NOMO-1 treated with DMSO at 0.1 percent for 48 hours (cell line): ENCODE results near the gene LEMD3.

Experiments
- DNase-seq: peaks from one replicate; lab custom pipeline; 2025; ENCODE audit not compliant: unreplicated experiment; lab: John Stamatoyannopoulos, UW

The LEMD3 gene

GRCh38 chr12:65204886-65205525 lies 35.6 kb downstream of the LEMD3 start:
- no peak for DNase-seq

DNA sequence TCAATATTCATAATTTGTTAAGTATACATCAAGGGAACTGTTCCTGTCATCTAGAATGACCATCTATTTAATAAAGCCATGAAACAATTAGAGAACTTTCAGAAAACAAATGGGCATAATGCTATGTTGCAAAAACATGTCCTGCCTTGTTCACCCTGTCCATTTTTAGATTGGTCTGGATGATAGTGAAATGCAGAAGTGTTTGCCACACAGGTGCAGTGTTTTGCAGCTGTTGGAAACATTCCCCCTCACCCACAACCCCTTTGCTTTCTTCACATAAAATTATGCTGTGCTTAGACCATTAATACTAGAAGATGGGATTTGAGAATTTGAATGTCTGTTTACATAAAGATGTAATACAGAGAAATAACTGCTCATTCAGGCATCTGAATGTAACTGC lies 36.5 kb downstream of the LEMD3 start:
- no peak for DNase-seq

DNA sequence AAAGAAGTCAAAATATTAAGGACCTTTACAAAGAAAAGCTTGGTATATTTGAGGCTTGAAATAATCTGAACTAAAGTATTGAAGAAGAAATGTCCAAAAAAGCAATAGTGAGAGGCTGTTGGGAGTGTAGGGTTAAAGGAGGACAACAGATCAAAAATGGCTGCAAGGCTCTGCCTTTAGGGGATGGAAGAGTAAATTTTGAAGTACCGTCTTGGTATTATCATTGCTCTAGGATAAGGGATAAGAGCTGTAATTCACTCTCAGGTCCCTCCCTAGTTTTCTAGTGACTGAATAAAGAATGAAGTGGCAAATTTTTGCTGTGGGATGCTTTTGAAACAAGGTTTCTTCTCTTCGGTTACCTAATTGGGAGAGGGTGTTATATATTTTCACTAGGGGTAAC lies 38.7 kb downstream of the LEMD3 start:
- DNase-seq = no peak

DNA sequence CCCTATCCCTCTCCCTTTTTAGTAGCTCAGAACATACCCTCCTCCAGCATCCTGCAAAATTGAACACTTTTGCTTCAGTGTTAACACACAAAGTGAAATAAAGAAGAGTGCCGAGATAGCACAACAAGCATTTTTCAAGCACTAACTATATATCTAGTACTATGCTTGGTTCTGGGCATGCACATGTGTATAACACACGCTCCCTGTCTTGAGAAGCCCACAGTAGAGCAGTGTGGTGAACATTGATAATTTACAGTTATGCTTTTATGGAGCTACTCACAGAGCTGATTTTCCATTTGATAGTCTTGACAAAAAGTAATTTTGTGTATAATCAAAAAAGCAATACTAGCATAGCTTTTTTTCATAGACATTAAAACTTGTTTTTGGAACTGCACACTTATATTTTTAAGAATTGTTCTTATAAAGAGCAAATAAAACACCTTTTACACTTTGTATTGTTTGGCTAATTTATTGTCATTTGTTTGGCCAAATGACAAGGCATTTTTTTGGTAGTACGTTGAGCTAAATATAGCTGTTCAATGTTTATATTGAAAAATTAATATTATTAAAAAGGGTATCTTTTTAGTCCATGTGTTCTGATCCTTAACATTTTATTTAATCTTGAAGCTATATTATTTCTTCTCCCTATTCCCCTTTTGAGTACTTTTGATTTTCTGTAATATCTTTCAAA lies 39.7 kb downstream of the LEMD3 start:
- DNase-seq = no peak

DNA sequence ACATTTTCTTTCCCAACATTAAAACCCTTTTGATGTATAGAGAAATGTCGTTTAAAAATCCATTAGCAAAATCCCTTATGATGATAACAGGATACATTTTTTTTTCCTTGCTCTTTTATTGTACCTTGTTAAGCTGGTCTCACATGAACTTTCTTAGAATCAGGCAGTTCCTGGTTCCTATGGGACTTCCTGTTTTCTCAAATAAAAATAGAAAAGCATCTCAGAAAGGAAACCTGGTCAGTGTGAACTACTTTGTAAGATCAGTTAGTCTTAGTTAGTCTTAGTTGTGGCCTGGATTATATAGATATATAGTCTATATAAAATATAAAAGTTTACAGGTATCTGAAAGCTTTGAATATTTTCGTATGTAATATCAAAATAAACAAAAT lies 40.3 kb downstream of the LEMD3 start:
- peak; percentile 50 for DNase-seq

DNA sequence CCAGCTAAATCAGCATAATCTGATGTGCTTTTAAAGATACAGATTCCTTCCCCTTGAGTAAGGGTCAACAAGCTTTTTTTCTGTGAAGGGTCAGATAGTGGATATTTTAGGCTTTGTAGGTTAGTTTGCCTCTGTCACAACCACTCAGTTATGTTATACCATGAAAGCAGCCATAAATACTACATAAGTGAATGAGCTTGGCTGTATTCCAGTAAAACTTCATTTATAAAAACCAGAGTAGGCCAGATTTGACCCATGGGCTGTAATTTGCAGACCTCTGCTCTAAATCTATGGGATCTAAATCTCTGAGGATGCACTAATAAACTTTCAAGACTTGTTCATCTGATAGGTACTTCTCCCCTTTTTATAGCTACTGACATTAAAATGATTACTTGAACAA lies 47.7 kb downstream of the LEMD3 start:
- no peak for DNase-seq

DNA sequence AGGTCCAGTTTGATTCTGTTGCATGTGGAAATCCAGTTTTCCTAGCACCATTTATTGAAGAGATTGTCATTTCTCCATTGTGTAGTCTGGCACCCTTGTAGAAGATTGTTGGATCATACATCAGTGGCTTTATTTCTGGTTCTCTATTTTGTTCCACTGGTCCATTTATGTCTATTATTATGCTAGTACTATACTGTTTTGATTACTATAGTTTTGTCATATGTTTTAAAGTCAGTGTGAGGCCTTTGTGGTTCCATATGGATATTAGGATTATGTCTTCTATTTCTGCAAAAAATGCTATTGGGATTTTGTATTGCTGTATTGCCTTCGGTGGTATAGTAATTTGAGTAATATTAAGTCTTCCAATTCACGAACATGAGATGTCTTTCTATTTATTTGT lies 51.4 kb downstream of the LEMD3 start:
- DNase-seq = no peak

- DNase-seq = no peak
Measured at GRCh38 chr12:65229441-65229840, 60.1 kb downstream of the LEMD3 start.

DNA sequence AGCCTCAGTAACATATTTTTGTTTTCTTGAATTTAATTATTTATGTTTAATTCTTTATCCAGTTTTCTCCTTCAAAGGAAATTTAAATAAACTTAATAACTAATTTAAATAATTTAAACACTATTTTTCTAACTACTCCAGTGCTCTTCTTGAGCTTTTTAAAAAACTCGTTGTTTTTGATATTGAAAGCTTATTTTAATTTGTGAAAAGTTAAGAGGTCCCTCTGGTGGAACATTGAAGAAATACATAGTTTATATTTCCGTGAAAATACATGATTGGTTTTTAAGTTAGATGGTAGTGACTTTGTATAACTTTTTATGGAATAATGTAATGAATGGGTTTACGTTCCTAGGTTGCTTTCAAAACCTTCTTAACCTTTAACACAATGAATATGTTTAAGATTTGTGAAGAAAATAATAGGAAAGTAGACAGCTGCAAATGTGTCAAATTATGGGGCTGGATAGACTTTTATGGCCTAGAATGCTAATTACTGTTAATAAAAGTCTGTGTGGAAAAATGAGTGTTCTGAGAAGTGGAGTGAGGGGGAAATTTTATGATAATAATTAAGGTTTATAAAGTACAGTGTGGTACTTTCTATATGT lies 63.2 kb downstream of the LEMD3 start:
- peak; percentile 40 for DNase-seq

DNA sequence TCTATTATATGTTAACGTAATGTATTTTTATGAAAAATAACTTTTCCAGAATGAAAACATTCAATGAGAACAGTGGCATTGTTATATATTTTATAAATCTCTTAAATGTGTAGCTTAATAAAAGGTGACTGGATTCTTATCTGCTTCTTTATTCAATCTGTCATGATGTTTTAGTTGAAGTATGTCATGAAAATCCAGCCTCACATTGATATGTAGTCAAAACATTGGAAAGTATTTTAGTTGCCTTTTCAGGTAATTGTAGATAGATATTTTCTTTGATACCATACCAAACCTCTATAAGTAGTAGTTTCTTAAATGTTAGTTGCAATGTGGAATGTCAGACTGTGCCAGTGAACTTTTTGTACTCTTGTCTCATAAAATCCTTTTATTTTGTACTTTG lies 67.8 kb downstream of the LEMD3 start:
- DNase-seq = no peak

DNA sequence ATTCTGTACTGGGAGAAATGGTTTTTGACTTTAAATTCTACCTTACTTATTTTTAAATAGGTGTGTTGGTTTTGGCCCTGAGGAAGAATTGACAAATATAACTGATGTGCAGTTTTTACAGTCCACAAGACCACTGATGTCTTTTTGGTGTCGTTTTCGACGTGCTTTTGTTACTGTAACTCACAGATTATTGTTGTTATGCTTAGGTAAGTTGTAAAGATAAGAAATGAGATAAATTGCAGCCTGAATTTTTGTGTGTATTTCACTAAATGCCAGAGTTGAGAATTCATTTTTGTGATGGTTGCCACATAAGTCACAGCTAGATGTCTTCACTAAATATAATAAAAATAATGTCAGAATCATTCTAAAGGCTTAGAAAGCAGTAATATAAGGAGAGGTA lies 69.2 kb downstream of the LEMD3 start:
- DNase-seq = no peak

DNA sequence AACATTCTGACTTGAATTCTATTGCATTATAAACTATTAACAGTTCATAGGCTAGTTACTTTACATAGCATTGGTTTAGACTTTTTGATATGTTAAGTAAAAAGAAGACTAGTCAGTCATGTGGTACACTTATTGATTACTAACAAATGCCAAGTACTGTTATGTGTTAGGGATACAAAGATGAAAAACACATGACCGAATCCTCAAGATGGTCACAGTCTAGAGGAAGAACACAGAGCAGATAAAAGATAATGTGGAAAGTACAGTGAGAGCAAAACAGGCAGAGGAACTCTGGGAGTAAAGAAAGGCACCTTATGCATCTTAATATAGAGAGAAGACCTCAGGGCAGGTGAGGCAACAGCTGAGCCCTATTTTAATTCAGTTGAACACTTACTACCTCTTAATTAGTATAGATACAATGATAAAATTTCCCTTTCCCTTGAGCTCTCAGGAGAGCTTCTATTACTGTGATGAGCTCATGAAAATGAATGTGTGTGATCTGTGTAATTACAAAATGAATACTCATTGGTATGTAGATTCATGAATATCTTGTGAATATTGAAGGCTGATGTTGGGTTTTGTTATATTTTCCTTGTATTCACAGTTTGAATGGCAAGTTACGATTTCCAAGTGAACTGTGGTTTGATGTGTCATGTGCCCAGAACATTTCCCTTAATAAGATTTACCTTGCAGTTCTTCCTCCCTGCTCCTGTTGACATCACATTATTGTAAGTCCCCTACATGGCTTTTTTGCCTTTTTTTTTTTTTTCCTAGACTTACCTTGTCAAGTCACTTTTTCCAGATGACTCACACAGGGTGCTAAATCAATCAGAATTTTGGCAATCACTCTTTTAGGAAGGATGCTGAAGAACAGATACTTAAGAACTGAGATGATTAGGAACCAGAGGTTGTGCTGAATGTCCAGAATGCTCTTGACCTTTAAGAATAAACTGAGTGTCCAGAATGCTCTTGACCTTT lies 79.6 kb downstream of the LEMD3 start:
- no peak for DNase-seq

DNA sequence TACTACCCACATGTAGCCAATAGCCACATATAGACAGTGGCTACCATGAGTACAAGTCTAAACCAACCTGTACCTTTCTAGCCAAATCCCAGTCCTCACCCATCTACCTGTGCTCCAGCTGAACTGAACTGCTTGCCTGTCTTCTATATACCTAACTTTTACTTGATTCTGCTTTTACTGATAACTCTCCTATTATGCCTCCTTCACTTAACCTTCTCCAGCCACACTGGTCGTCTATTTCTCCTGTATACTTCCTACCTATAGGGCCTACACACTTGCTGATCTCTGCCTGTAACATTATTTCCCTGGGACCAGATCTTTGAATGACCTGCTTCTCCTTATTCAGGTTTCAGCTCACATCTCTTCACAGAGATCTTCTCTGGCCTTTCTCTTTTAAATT lies 83.1 kb downstream of the LEMD3 start:
- DNase-seq = no peak

- DNase-seq = no peak
Measured at GRCh38 chr12:65257986-65258385, 88.6 kb downstream of the LEMD3 start.

DNA sequence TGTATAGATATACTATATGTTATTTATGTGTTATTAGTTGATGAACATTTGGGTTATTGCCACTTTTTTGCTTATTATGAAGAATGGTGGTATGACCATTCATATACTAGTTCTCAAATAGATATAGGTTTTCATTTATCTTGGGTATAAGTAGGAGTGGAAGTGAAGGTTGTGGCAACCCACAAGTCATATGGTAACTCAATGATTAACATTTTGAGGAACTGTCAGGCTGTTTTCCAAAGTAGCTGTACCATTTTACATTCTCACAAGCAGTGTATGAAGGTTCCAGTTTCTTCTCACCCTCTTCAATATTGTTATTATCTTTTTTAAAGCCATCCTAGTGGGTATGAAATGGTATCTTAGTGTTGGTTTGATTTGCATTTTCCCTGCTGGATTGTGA lies 90.1 kb downstream of the LEMD3 start:
- DNase-seq = peak; percentile 10

DNA sequence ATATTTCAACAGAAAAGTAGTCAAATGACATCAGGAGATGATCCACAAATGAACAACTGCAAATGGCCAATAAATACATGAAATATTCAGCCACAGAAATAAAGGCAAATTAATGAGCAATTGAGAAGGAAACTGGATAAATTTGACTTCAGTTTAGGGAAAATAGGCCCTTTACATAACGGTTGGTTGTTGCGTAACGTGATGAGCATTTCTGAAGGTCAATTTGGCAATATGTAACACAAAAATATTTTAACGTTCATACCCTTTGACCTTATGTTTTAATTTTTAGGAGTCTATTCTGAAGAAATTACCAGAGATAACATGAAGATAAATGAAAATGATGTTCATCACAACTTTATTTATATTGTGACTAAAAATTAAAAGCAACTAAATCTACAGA lies 94.4 kb downstream of the LEMD3 start:
- peak; percentile 5 for DNase-seq

- no peak for DNase-seq
Measured at GRCh38 chr12:65266408-65266807, 97.0 kb downstream of the LEMD3 start.

GRCh38 chr12:65269603-65270002 lies 100.2 kb downstream of the LEMD3 start:
- DNase-seq = no peak

DNA sequence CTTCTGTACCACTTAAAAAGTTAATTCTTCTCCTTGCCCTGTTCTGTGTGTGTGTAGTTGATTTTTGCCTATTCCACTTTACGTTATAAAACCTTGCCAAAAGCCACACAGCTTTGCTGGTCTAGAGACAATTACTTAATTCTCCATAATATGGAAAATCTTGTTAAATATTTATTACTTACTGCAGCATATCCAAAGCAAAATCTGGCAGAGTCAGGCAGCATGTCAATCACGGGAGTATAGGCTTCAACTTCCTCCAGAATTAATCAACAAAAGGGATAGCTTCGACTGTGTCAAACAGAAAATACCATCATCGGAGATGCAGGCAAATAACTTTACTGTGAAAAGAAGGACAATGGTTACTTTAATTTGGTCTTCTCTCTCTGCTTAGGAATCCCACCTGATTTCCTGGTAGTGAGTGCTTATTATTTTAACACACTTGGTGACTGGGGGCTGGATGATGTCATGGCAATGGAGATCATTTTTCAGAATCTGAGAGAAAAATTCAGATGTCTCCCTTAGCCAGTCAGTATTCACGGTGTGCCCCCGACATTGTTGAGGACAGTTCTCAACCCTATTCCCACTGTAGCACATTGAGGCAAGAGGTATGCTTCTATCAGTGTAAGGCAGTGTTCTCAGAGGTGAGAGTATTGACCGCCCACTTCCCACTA lies 105.4 kb downstream of the LEMD3 start:
- DNase-seq = no peak

GRCh38 chr12:65275627-65276026 lies 106.2 kb downstream of the LEMD3 start:
- no peak for DNase-seq
